PC-3 (cell line): Measurements from ENCODE around the gene RBM26.

Experiments used
- EZH2phosphoT487 ChIP-seq: fragments of 300-600 bp; sonication (generic); IDR thresholded peaks from 2 replicates; pipeline ENCODE4 v1.6.1; 2018; ENCODE audit warnings: mild to moderate bottlenecking, antibody characterized with exemption, low read length, borderline replicate concordance
- TF ChIP-seq, protein P1 (sequence below): fragments of 300-600 bp; sonication (generic); conservative IDR thresholded peaks from 2 replicates; pipeline ENCODE4 v1.5.1; 2017; ENCODE audit warnings: antibody characterized with exemption, low read depth, mild to moderate bottlenecking, low read length

DNA sequence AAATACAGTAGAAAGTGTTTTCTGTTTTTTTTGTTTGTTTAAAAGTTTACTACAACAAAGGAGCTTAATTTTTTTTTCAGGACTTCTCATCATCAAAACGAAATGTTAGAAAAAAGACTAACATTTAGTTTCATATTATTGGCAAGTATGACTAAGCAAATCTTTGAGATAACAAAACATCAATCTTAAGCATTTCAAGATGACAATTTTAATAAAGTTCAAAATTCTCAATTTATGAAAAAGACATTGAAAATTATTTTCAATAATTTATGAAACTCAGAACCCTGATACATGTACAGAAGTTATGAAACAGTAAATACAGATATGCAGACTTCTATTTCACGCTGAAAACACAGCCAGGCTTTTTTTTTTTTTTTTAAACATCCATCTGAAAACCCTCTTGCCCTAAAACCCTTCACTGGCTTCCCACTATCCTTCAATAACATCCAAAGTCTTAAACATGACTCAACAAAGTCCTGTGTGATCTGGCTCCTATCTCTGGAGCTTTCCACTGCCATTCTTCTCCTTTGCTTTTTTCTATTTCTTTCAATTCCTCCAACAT lies 3.9 kb downstream of the RBM26 start:
- TF ChIP-seq, protein P1, sequence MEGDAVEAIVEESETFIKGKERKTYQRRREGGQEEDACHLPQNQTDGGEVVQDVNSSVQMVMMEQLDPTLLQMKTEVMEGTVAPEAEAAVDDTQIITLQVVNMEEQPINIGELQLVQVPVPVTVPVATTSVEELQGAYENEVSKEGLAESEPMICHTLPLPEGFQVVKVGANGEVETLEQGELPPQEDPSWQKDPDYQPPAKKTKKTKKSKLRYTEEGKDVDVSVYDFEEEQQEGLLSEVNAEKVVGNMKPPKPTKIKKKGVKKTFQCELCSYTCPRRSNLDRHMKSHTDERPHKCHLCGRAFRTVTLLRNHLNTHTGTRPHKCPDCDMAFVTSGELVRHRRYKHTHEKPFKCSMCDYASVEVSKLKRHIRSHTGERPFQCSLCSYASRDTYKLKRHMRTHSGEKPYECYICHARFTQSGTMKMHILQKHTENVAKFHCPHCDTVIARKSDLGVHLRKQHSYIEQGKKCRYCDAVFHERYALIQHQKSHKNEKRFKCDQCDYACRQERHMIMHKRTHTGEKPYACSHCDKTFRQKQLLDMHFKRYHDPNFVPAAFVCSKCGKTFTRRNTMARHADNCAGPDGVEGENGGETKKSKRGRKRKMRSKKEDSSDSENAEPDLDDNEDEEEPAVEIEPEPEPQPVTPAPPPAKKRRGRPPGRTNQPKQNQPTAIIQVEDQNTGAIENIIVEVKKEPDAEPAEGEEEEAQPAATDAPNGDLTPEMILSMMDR = no peak
- TF ChIP-seq EZH2phosphoT487 = no peak
